Cerebellar cortex (tissue), 1 donor: ENCODE measurements around the gene PDK2.
"Not testable (repeated sequence)": the region's sequence is repeated elsewhere in the genome, so short reads cannot be mapped to it uniquely, and the experiment has no call there.

Experiments
- DNase-seq: peaks from one replicate; pipeline ENCODE4 v3.0.0-alpha.2; 2015; ENCODE audit warnings: low spot score

PDK2 gene

GRCh38 chr17:50058296-50058953, 36.7 kb upstream of the PDK2 start:
- DNase-seq = no peak

GRCh38 chr17:50059256-50059655, 35.9 kb upstream of the PDK2 start:
- DNase-seq = peak; percentile 31

GRCh38 chr17:50059759-50060273, 35.3 kb upstream of the PDK2 start:
- no peak for DNase-seq

- DNase-seq = peak; percentile 34
Measured at GRCh38 chr17:50060951-50061712, 34.0 kb upstream of the PDK2 start.

GRCh38 chr17:50061713-50062045, 33.5 kb upstream of the PDK2 start:
- DNase-seq = not testable (repeated sequence)

GRCh38 chr17:50062293-50063243, 32.6 kb upstream of the PDK2 start:
- DNase-seq = no peak

GRCh38 chr17:50063561-50064252, 31.4 kb upstream of the PDK2 start:
- no peak for DNase-seq

GRCh38 chr17:50064253-50065001, 30.7 kb upstream of the PDK2 start:
- DNase-seq = no peak

GRCh38 chr17:50065056-50065455, 30.1 kb upstream of the PDK2 start:
- no peak for DNase-seq

- DNase-seq = no peak
Measured at GRCh38 chr17:50066995-50067394, 28.2 kb upstream of the PDK2 start.

- no peak for DNase-seq
Measured at GRCh38 chr17:50067996-50068395, 27.2 kb upstream of the PDK2 start.

GRCh38 chr17:50070908-50071680, 24.1 kb upstream of the PDK2 start:
- no peak for DNase-seq

- DNase-seq = no peak
Measured at GRCh38 chr17:50071692-50072091, 23.5 kb upstream of the PDK2 start.

- DNase-seq = no peak
Measured at GRCh38 chr17:50072130-50072529, 23.0 kb upstream of the PDK2 start.

GRCh38 chr17:50072925-50073324, 22.2 kb upstream of the PDK2 start:
- no peak for DNase-seq

- DNase-seq = no peak
Measured at GRCh38 chr17:50074227-50074626, 20.9 kb upstream of the PDK2 start.

GRCh38 chr17:50075446-50076032, 19.6 kb upstream of the PDK2 start:
- DNase-seq = no peak

- no peak for DNase-seq
Measured at GRCh38 chr17:50076221-50076590, 18.9 kb upstream of the PDK2 start.

GRCh38 chr17:50076591-50077235, 18.4 kb upstream of the PDK2 start:
- no peak for DNase-seq
